Bronchial epithelial cell (primary cell): ENCODE data around the gene FBXL17. TPM values are rescaled to one million over a fixed set of nuclear protein-coding genes. Genes with fewer than 3 reads are reported as not detected.

Source experiments
- DNase-seq: peaks from one replicate; pipeline ENCODE4 v3.0.0-alpha.2; 2010; ENCODE audit warnings: low read depth
- FAIRE-seq: peaks from 2 replicates; lab custom pipeline; 2011; peaks lifted over from hg19 to GRCh38; lab: Jason Lieb, UNC
- H3K27me3 ChIP-seq: 2 replicates; pipeline ENCODE4 v1.5.1; 2011; ENCODE audit warnings: low read length; ENCODE audit not compliant: control insufficient read depth, insufficient read depth
- H3K36me3 ChIP-seq: 2 replicates; pipeline ENCODE4 v1.5.1; 2011; ENCODE audit warnings: low read length; ENCODE audit not compliant: control insufficient read depth, insufficient read depth
- H3K4me3 ChIP-seq: 2 replicates; pipeline ENCODE4 v1.5.1; 2011; ENCODE audit warnings: mild to moderate bottlenecking, low read depth, low read length, control low read depth
- CTCF ChIP-seq: IDR thresholded peaks from 2 replicates; pipeline ENCODE4 v1.5.1; 2011; ENCODE audit warnings: mild to moderate bottlenecking, moderate library complexity, low read length, control low read depth, inconsistent platforms; ENCODE audit not compliant: insufficient read depth, severe bottlenecking
- total RNA-seq: library from RNA; depleted of rRNA; stranded (reverse); fragments of >200 nt; gene quantifications from 2 replicates; pipeline ENCODE4 v1.2.1, GENCODE V29; 2014

The FBXL17 gene
- total RNA-seq, 1 donor from 2014 or later: 6.6 TPM

- no peak overlapping the region for H3K4me3 ChIP-seq
- no peaks in the 10 kb centered on the region for H3K27me3 ChIP-seq
- no peak for FAIRE-seq
- no peak for DNase-seq
- TF ChIP-seq CTCF: no peak
- H3K36me3 ChIP-seq: no peaks in the 10 kb centered on the region
Measured at GRCh38 chr5:108360280-108360679, 21.6 kb downstream of the FBXL17 start.

GRCh38 chr5:108356286-108356685 lies 25.6 kb downstream of the FBXL17 start:
- no peaks in the 10 kb centered on the region for H3K36me3 ChIP-seq
- no peak overlapping the region for H3K4me3 ChIP-seq
- FAIRE-seq (no peak), DNase-seq (no peak)
- no peak for TF ChIP-seq CTCF
- no peaks in the 10 kb centered on the region for H3K27me3 ChIP-seq

- no peak for FAIRE-seq
Measured at GRCh38 chr5:108353087-108353486, 28.8 kb downstream of the FBXL17 start.

GRCh38 chr5:108345541-108346171 lies 36.2 kb downstream of the FBXL17 start:
- FAIRE-seq (no peak), DNase-seq (peak; percentile 70)
- no peak overlapping the region for H3K4me3 ChIP-seq
- H3K36me3 ChIP-seq: no peaks in the 10 kb centered on the region
- peak; percentile 11 for TF ChIP-seq CTCF
- no peaks in the 10 kb centered on the region for H3K27me3 ChIP-seq

More at GRCh38 chr5:108353087-108353486, 28.8 kb downstream of the FBXL17 start:
- H3K36me3 ChIP-seq: no peaks in the 10 kb centered on the region
- H3K27me3 ChIP-seq: no peaks in the 10 kb centered on the region
- H3K4me3 ChIP-seq: no peak overlapping the region
- no peak for TF ChIP-seq CTCF
- DNase-seq: no peak

GRCh38 chr5:108344103-108344822 lies 37.6 kb downstream of the FBXL17 start:
- Histone ChIP-seq H3K27me3 (no peaks in the 10 kb centered on the region), H3K36me3 (no peaks in the 10 kb centered on the region), H3K4me3 (no peak overlapping the region)
- TF ChIP-seq CTCF: no peak
- FAIRE-seq (no peak), DNase-seq (no peak)
